HTERT RPE-1 (cell line): ENCODE results near the gene ATN1.

Source experiments
- in situ Hi-C: fragments of 300-500 bp; cut with MboI; formaldehyde crosslinking; loops from 4 replicates; pipeline ENCODE4 v1.14.3; 2020; ENCODE audit warnings: low sequenced_read_pairs

Gene ATN1

GRCh38 chr12:6944381-6945186 lies 16.8 kb downstream of the ATN1 start:
- in situ Hi-C loops, result no loop called here

GRCh38 chr12:6945613-6946012 lies 17.9 kb downstream of the ATN1 start:
- in situ Hi-C loops, result no loop called here

- in situ Hi-C loops, result no loop called here
Observed at GRCh38 chr12:6946033-6946919, 18.5 kb downstream of the ATN1 start.

- in situ Hi-C loops, result no loop called here
Observed at GRCh38 chr12:6946920-6947374, 19.2 kb downstream of the ATN1 start.

- in situ Hi-C loops, result no loop called here
Observed at GRCh38 chr12:6947615-6948014, 19.9 kb downstream of the ATN1 start.

- in situ Hi-C loops, result no loop called here
Observed at GRCh38 chr12:6948873-6949594, 21.3 kb downstream of the ATN1 start.

- in situ Hi-C loops, result no loop called here
Observed at GRCh38 chr12:6950401-6950801, 22.6 kb downstream of the ATN1 start.

GRCh38 chr12:6950811-6951540 lies 23.2 kb downstream of the ATN1 start, which contains the start of gene PTPN6:
PTPN6 (plus strand) TSS chr12:6951356; CDS start chr12:6951513, 157 bp downstream.
- in situ Hi-C loops, result no loop called here

- in situ Hi-C loops, result no loop called here
Observed at GRCh38 chr12:6951551-6952120, 23.9 kb downstream of the ATN1 start.

GRCh38 chr12:6952121-6952862 lies 24.5 kb downstream of the ATN1 start:
- in situ Hi-C loops, result no loop called here

- in situ Hi-C loops, result no loop called here
Observed at GRCh38 chr12:6952863-6953441, 25.2 kb downstream of the ATN1 start.

GRCh38 chr12:6953442-6954315 lies 25.9 kb downstream of the ATN1 start:
- in situ Hi-C loops, result no loop called here

- in situ Hi-C loops, result no loop called here
Observed at GRCh38 chr12:6954316-6955107, 26.8 kb downstream of the ATN1 start.

- in situ Hi-C loops, result no loop called here
Observed at GRCh38 chr12:6955108-6956020, 27.6 kb downstream of the ATN1 start.

GRCh38 chr12:6956021-6956727 lies 28.4 kb downstream of the ATN1 start:
- in situ Hi-C loops, result no loop called here
